ENCODE data around the gene STRN3.

DNA sequence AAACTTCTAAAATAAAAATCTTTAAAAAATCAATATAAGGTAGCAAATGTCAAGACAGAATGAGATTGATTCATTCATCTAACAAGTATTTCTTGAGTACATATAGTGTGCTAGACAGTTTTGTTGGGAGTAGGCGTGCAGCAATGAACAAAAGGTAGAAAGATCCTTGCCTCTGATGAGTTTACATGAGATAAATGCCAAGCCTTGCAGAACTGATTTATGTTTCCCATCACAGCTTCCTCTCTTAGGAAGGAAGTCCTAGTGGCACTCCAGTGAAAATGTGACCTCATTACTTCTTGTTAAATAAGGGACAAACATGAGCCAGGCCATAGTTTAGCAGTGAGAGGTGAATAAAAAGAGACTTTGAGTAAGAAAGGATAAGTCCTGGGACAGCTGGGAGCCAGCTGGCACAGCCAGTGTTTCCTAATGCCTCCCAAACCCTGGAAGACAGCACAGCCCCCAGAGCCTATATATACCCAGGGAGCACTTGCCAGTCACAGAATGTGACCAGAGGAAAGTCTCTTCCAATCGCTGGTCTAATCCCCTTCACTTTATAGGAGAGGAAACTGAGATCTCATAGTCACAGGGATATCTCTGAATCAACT lies 156.5 kb downstream of the STRN3 start:
- TF ChIP-seq POLR2A (IDR thresholded peaks at IDR 0.05; ENCODE audit: low read depth, low read length): no peak
- no peak for TF ChIP-seq POLR2AphosphoS5 (IDR thresholded peaks at IDR 0.05; ENCODE audit: low read depth, low read length)

Measured in GM12891 (cell line).